ENCODE data around the gene TREML2. TPM values are rescaled to one million over a fixed set of nuclear protein-coding genes. Genes with fewer than 3 reads are reported as not detected.

The TREML2 gene
- total RNA-seq, result 0.27 TPM

GRCh38 chr6:41200901-41201763 lies at the start of gene TREML2:
Gene TREML2, minus strand, starts transcription at chr6:41201149. Its CDS starts 141 bp downstream, at chr6:41201008.

GRCh38 chr6:41228096-41228495 lies 27.1 kb upstream of the TREML2 start, which contains the start of gene TREML4:
Gene TREML4, plus strand, starts transcription at chr6:41228349. Its CDS starts 79 bp downstream, at chr6:41228428.

GRCh38 chr6:41162687-41163418 lies 38.1 kb downstream of the TREML2 start, which contains the start of gene TREM2:
Gene TREM2, minus strand, starts transcription at chr6:41163116. Its CDS starts 34 bp downstream, at chr6:41163082.

GRCh38 chr6:41153992-41154625 lies 46.8 kb downstream of the TREML2 start, which contains the start of gene TREML1:
Gene TREML1, minus strand, starts transcription at chr6:41154347. Its CDS starts 59 bp downstream, at chr6:41154288.

Other genes starting within 250 kb of the TREML2 start
- gene UNC5CL, start 161.9 kb downstream of the TREML2 start, total RNA-seq, result 1.2 TPM
- gene TSPO2, start 158.7 kb downstream of the TREML2 start, total RNA-seq, result not detected
- gene APOBEC2, start 147.9 kb downstream of the TREML2 start, total RNA-seq, result 31.3 TPM
- 36.7 TPM for gene OARD1, start 128.8 kb downstream of the TREML2 start, total RNA-seq
- 59.0 TPM for gene NFYA, start 128.2 kb downstream of the TREML2 start, total RNA-seq
- 0.55 TPM for gene TREML1, start 46.8 kb downstream of the TREML2 start, total RNA-seq
- gene TREM2, start 38.0 kb downstream of the TREML2 start, total RNA-seq, result 0.38 TPM
- gene TREML4, start 27.2 kb upstream of the TREML2 start, total RNA-seq, result not detected
- 1.8 TPM for gene TREM1, start 85.5 kb upstream of the TREML2 start, total RNA-seq
- gene NCR2, start 134.5 kb upstream of the TREML2 start, total RNA-seq, result not detected